SK-N-SH treated with all-trans-retinoic acid at 6 μM for 48 hours (cell line): ENCODE measurements around the gene CTNND1.
"Not testable (repeated sequence)": the region's sequence is repeated elsewhere in the genome, so short reads cannot be mapped to it uniquely, and the experiment has no call there.

Experiments
- ATAC-seq: fragments of 200-7000 bp; cut with Tn5 transposase; 3 replicates; pipeline ENCODE4 v1.9.1; 2020; ENCODE audit warnings: mild to moderate bottlenecking, moderate library complexity
- ARNTL ChIP-seq: fragments of 450-650 bp; formaldehyde crosslinking; IDR thresholded peaks from 2 replicates; pipeline ENCODE4 v1.5.0; 2020; ENCODE audit warnings: low read depth, mild to moderate bottlenecking, moderate library complexity, borderline replicate concordance
- BACH2 ChIP-seq: fragments of 250-450 bp; sonication (Bioruptor Pico); IDR thresholded peaks from 2 replicates; pipeline ENCODE4 v1.9.0; 2021; ENCODE audit warnings: mild to moderate bottlenecking, borderline replicate concordance
- ISL1 ChIP-seq: fragments of 250-450 bp; sonication (Bioruptor Pico); IDR thresholded peaks from 2 replicates; pipeline ENCODE4 v2.1.2; 2022; ENCODE audit warnings: mild to moderate bottlenecking, moderate library complexity
- OSR1 ChIP-seq: fragments of 250-450 bp; sonication (Bioruptor Pico); IDR thresholded peaks from 2 replicates; pipeline ENCODE4 v1.8.0; 2022; ENCODE audit warnings: moderate library complexity, mild to moderate bottlenecking, inconsistent platforms
- PPARA ChIP-seq: fragments of 250-450 bp; sonication (Bioruptor Pico); IDR thresholded peaks from 2 replicates; pipeline ENCODE4 v1.5.0; 2020; ENCODE audit warnings: mild to moderate bottlenecking, borderline replicate concordance
- RARB ChIP-seq: fragments of 250-450 bp; sonication (Bioruptor Pico); IDR thresholded peaks from 2 replicates; pipeline ENCODE4 v1.8.0; 2021; ENCODE audit warnings: mild to moderate bottlenecking, moderate library complexity
- SNAI2 ChIP-seq: fragments of 250-450 bp; sonication (Bioruptor Pico); IDR thresholded peaks from 2 replicates; pipeline ENCODE4 v1.5.0; 2020; ENCODE audit warnings: mild to moderate bottlenecking, moderate library complexity
- TCF4 ChIP-seq: fragments of 250-450 bp; sonication (Bioruptor Pico); IDR thresholded peaks from 2 replicates; pipeline ENCODE4 v1.8.0; 2021; ENCODE audit warnings: mild to moderate bottlenecking, moderate library complexity, borderline replicate concordance
- TOX ChIP-seq: fragments of 250-450 bp; sonication (Bioruptor Pico); IDR thresholded peaks from 2 replicates; pipeline ENCODE4 v1.8.0; 2021; ENCODE audit warnings: mild to moderate bottlenecking, moderate library complexity, borderline replicate concordance
- ZC3H10 ChIP-seq: fragments of 250-450 bp; sonication (Bioruptor Pico); IDR thresholded peaks from 2 replicates; pipeline ENCODE4 v1.5.1; 2021; ENCODE audit warnings: mild to moderate bottlenecking, moderate library complexity
- ZFP3 ChIP-seq: fragments of 250-450 bp; sonication (Bioruptor Pico); IDR thresholded peaks from 2 replicates; pipeline ENCODE4 v1.5.0; 2020; ENCODE audit warnings: mild to moderate bottlenecking, moderate library complexity
- ZNF8 ChIP-seq: fragments of 450-650 bp; formaldehyde crosslinking; IDR thresholded peaks from 2 replicates; pipeline ENCODE4 v1.5.0; 2020; ENCODE audit warnings: mild to moderate bottlenecking, moderate library complexity
- TF ChIP-seq, protein P1 (sequence below): fragments of 250-450 bp; sonication (Bioruptor Pico); IDR thresholded peaks from 2 replicates; pipeline ENCODE4 v1.5.0; 2020; ENCODE audit warnings: mild to moderate bottlenecking, moderate library complexity
- TF ChIP-seq, protein P2 (sequence below): fragments of 250-450 bp; sonication (Bioruptor Pico); IDR thresholded peaks from 2 replicates; pipeline ENCODE4 v1.8.0; 2020; ENCODE audit warnings: mild to moderate bottlenecking, moderate library complexity, borderline replicate concordance
- TF ChIP-seq, protein P3 (sequence below): fragments of 250-450 bp; sonication (Bioruptor Pico); IDR thresholded peaks from 2 replicates; pipeline ENCODE4 v1.5.1; 2020; ENCODE audit warnings: low read depth, mild to moderate bottlenecking, moderate library complexity
- TF ChIP-seq, protein P4 (sequence below): fragments of 250-450 bp; sonication (Bioruptor Pico); IDR thresholded peaks from 2 replicates; pipeline ENCODE4 v1.5.1; 2021; ENCODE audit warnings: mild to moderate bottlenecking, moderate library complexity

The CTNND1 gene

DNA sequence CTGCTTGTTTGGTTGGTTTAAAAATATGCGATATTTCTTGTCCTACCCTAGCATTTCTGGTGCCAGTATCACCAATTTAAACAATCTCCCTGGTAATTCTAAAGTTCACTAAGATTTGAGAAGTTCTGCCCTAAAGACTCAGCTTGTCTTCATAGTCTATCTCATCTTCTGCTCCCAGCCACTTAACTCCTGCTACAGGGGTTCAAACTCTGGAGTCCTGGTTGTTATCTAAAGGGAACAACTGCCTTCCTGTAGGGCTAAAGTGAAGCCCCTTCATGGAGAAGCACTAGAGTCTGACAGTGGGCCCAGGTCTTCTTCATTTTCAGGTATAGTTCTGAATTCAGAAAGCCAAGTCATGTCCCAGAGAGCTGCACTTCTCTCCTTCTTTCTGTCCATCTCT, 73.2 kb downstream of the CTNND1 start:
- TF ChIP-seq ISL1 (CRISPR knock-in tag) (no peak), ZFP3 (CRISPR knock-in tag) (no peak), RARB (CRISPR knock-in tag) (no peak), TOX (CRISPR knock-in tag) (no peak), TCF4 (CRISPR knock-in tag) (no peak), ZNF8 (no peak), BACH2 (CRISPR knock-in tag) (no peak), ARNTL (CRISPR knock-in tag) (no peak)
- TF ChIP-seq, protein P1, sequence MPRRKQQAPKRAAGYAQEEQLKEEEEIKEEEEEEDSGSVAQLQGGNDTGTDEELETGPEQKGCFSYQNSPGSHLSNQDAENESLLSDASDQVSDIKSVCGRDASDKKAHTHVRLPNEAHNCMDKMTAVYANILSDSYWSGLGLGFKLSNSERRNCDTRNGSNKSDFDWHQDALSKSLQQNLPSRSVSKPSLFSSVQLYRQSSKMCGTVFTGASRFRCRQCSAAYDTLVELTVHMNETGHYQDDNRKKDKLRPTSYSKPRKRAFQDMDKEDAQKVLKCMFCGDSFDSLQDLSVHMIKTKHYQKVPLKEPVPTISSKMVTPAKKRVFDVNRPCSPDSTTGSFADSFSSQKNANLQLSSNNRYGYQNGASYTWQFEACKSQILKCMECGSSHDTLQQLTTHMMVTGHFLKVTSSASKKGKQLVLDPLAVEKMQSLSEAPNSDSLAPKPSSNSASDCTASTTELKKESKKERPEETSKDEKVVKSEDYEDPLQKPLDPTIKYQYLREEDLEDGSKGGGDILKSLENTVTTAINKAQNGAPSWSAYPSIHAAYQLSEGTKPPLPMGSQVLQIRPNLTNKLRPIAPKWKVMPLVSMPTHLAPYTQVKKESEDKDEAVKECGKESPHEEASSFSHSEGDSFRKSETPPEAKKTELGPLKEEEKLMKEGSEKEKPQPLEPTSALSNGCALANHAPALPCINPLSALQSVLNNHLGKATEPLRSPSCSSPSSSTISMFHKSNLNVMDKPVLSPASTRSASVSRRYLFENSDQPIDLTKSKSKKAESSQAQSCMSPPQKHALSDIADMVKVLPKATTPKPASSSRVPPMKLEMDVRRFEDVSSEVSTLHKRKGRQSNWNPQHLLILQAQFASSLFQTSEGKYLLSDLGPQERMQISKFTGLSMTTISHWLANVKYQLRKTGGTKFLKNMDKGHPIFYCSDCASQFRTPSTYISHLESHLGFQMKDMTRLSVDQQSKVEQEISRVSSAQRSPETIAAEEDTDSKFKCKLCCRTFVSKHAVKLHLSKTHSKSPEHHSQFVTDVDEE (CRISPR knock-in tag), result no peak
- TF ChIP-seq, protein P2, sequence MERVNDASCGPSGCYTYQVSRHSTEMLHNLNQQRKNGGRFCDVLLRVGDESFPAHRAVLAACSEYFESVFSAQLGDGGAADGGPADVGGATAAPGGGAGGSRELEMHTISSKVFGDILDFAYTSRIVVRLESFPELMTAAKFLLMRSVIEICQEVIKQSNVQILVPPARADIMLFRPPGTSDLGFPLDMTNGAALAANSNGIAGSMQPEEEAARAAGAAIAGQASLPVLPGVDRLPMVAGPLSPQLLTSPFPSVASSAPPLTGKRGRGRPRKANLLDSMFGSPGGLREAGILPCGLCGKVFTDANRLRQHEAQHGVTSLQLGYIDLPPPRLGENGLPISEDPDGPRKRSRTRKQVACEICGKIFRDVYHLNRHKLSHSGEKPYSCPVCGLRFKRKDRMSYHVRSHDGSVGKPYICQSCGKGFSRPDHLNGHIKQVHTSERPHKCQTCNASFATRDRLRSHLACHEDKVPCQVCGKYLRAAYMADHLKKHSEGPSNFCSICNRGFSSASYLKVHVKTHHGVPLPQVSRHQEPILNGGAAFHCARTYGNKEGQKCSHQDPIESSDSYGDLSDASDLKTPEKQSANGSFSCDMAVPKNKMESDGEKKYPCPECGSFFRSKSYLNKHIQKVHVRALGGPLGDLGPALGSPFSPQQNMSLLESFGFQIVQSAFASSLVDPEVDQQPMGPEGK (CRISPR knock-in tag), result no peak
- TF ChIP-seq, protein P3, sequence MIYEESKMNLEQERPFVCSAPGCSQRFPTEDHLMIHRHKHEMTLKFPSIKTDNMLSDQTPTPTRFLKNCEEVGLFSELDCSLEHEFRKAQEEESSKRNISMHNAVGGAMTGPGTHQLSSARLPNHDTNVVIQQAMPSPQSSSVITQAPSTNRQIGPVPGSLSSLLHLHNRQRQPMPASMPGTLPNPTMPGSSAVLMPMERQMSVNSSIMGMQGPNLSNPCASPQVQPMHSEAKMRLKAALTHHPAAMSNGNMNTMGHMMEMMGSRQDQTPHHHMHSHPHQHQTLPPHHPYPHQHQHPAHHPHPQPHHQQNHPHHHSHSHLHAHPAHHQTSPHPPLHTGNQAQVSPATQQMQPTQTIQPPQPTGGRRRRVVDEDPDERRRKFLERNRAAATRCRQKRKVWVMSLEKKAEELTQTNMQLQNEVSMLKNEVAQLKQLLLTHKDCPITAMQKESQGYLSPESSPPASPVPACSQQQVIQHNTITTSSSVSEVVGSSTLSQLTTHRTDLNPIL (CRISPR knock-in tag), result no peak
- no peak for ATAC-seq

DNA sequence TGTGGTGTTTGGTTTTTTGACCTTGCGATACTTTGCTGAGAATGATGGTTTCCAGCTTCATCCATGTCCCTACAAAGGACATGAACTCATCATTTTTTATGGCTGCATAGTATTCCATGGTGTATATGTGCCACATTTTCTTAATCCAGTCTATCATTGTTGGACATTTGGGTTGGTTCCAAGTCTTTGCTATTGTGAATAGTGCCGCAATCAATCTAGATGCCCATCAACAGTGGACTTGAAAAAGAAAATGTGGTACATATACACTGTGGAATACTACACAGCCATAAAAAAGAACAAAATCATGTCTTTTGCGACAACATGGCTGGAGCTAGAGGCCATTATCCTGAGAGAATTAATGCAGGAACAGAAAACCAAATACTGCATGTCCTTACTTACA, 77.0 kb downstream of the CTNND1 start:
- not testable (repeated sequence) for ATAC-seq

DNA sequence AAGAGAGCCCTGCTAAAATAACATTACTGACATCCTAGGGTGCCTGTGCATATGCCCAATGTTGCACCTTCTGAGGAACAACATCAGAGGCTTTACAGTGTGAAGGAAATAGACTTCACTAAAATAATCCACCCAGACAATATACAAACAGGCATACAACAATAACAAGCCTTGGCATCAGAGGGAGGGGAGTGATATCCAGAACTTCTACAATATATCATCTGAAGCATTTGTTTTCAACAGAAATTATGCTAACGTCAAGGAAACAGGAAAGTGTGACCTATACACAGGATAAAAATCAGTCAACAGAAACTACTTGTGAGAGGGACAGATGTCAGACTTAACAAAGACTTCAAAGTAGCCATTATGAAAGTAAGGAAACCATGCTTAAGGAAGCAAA, 81.3 kb downstream of the CTNND1 start:
- no peak for TF ChIP-seq ZFP3 (CRISPR knock-in tag)
- TF ChIP-seq, protein P2 (CRISPR knock-in tag), result no peak
- no peak for ATAC-seq

DNA sequence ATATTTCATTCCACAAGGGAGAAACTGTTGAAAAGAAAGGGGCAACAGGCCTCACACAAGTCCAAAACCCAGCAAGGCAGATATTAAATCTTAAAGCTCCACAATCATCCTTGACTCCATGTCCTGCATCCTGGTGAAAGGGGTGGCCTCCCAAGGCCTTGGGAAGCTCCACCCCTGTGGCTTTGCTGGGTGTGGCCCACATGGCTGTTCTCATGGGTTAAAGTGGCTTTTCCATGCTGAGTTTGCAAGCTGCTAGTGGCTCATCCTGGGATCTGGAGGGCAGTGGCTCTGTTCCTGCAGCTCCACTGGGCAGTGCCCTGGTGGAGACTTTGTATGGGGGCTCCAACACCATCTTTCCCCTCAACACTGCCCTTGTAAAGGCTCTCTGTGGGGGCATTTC, 106.4 kb downstream of the CTNND1 start:
- TF ChIP-seq, protein P3 (CRISPR knock-in tag), result no peak
- no peak for TF ChIP-seq OSR1 (CRISPR knock-in tag)
- TF ChIP-seq, protein P2 (CRISPR knock-in tag), result no peak

DNA sequence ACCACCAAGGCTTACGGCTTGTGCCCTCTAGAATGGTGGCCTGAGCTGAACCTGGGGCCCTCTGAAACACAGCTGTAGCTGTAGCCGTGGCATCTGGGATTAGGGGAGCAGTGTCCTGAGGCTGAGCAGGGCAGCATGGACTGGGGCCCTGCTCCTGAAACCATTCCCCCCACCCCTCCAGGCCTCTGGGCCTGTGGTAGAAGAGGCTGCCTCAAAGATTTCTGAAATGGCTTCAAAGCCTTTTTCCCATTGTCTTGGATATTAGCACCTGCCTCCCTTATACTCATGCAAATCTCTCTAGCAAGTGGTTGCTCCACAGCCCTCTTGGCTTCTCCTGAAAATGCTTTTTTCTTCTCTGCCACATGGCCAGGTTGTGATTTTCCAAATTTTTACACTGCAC, 106.9 kb downstream of the CTNND1 start:
- no peak for ATAC-seq
- no peak for TF ChIP-seq TCF4 (CRISPR knock-in tag)
- TF ChIP-seq, protein P2 (CRISPR knock-in tag), result no peak
- no peak for TF ChIP-seq RARB (CRISPR knock-in tag)
- no peak for TF ChIP-seq PPARA (CRISPR knock-in tag)
- TF ChIP-seq SNAI2 (CRISPR knock-in tag), result no peak
- TF ChIP-seq, protein P4, sequence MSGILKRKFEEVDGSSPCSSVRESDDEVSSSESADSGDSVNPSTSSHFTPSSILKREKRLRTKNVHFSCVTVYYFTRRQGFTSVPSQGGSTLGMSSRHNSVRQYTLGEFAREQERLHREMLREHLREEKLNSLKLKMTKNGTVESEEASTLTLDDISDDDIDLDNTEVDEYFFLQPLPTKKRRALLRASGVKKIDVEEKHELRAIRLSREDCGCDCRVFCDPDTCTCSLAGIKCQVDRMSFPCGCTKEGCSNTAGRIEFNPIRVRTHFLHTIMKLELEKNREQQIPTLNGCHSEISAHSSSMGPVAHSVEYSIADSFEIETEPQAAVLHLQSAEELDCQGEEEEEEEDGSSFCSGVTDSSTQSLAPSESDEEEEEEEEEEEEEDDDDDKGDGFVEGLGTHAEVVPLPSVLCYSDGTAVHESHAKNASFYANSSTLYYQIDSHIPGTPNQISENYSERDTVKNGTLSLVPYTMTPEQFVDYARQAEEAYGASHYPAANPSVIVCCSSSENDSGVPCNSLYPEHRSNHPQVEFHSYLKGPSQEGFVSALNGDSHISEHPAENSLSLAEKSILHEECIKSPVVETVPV (CRISPR knock-in tag), result no peak
- no peak for TF ChIP-seq TOX (CRISPR knock-in tag)
- TF ChIP-seq ZC3H10 (CRISPR knock-in tag), result no peak
- TF ChIP-seq ZNF8, result no peak

More for the DNA sequence above, 106.4 kb downstream of the CTNND1 start:
- no peak for ATAC-seq
